HCT116 (cell line): ENCODE data around the gene COG5.

Experiments used
- ATF3 ChIP-seq: IDR thresholded peaks from 2 replicates; pipeline ENCODE4 v1.6.1; 2012
- CBX3 ChIP-seq: IDR thresholded peaks from 2 replicates; pipeline ENCODE4 v1.6.1; 2012; ENCODE audit warnings: low read depth
- CTCF ChIP-seq, 3 experiments: fragments of 200-600 bp in 1 of 3; sonication (generic) in 1 of 3; IDR thresholded peaks in 2 of 3; conservative IDR thresholded peaks in 1 of 3; 2 replicates each; pipeline ENCODE4 v1.5.1; 2012 to 2017; ENCODE audit warnings: low read depth in 2 of 3, low read length in 2 of 3, antibody characterized with exemption in 1 of 3, borderline replicate concordance in 1 of 3, control low read depth in 1 of 3, mild to moderate bottlenecking in 1 of 3, mixed read lengths in 1 of 3, mixed run types in 1 of 3, moderate library complexity in 1 of 3; ENCODE audit not compliant: insufficient read depth in 1 of 3
- ELF1 ChIP-seq: IDR thresholded peaks from 2 replicates; pipeline ENCODE4 v1.6.1; 2012; ENCODE audit warnings: low read depth, borderline replicate concordance
- EZH2 ChIP-seq: fragments of 200-600 bp; sonication (generic); IDR thresholded peaks from 2 replicates; pipeline ENCODE4 v1.6.1; 2017; ENCODE audit warnings: antibody characterized with exemption, mixed run types
- EZH2phosphoT487 ChIP-seq: fragments of 200-600 bp; IDR thresholded peaks from 2 replicates; pipeline ENCODE4 v1.6.1; 2018; ENCODE audit warnings: antibody characterized with exemption, borderline replicate concordance
- JUND ChIP-seq: IDR thresholded peaks from 2 replicates; pipeline ENCODE4 v1.6.1; 2012
- POLR2A ChIP-seq: IDR thresholded peaks from 2 replicates; pipeline ENCODE4 v1.7.0; 2011; ENCODE audit warnings: borderline replicate concordance; ENCODE audit not compliant: insufficient read depth, insufficient read length; ENCODE audit errors: extremely low read depth
- POLR2AphosphoS5 ChIP-seq: IDR thresholded peaks from 2 replicates; pipeline ENCODE4 v1.6.1; 2011; ENCODE audit warnings: mild to moderate bottlenecking, low read depth, low read length, moderate library complexity
- SIN3A ChIP-seq: IDR thresholded peaks from 2 replicates; pipeline ENCODE4 v1.6.1; 2012; ENCODE audit warnings: low read depth
- SP1 ChIP-seq: IDR thresholded peaks from 2 replicates; pipeline ENCODE4 v1.6.1; 2012; ENCODE audit warnings: low read depth
- SRF ChIP-seq: IDR thresholded peaks from 2 replicates; pipeline ENCODE4 v1.6.1; 2012; ENCODE audit warnings: low read depth
- ZFX ChIP-seq: fragments of 450-650 bp; IDR thresholded peaks from 2 replicates; pipeline ENCODE4 v1.6.1; 2017
- ZNF274 ChIP-seq: fragments of 200-500 bp; sonication (Bioruptor generic); IDR thresholded peaks from 2 replicates; pipeline ENCODE4 v1.6.1; 2014; ENCODE audit warnings: mild to moderate bottlenecking, low read depth, low read length, inconsistent platforms

- TF ChIP-seq CTCF (IDR thresholded peaks at IDR 0.05 in 2 of 3, conservative IDR thresholded peaks at IDR 0.05 in 1 of 3; ENCODE audit: borderline replicate concordance in 1 of 3, insufficient read depth in 1 of 3, low read depth in 2 of 3, low read length in 2 of 3): no peak
- no peak for TF ChIP-seq JUND
- TF ChIP-seq POLR2A: no peak
- TF ChIP-seq SP1: no peak
- TF ChIP-seq ELF1: no peak
- no peak for TF ChIP-seq POLR2AphosphoS5
- TF ChIP-seq CBX3: no peak
- no peak for TF ChIP-seq SIN3A
- TF ChIP-seq ZFX: no peak
- no peak for TF ChIP-seq ATF3
- no peak for TF ChIP-seq ZNF274
- no peak for TF ChIP-seq EZH2phosphoT487
- no peak for TF ChIP-seq EZH2
- no peak for TF ChIP-seq SRF
Measured at GRCh38 chr7:107584716-107585115, 21.0 kb upstream of the COG5 start.
